ENCODE results near the gene C1orf74.

C1orf74 gene

GRCh38 chr1:209819058-209819457, 34.7 kb upstream of the C1orf74 start:
- Histone ChIP-seq H3K9me2 (replicated peaks; ENCODE audit: low read depth, low read length) (no peaks in the 10 kb centered on the region), H3K9ac (ENCODE audit: low read depth, low read length, poor library complexity, severe bottlenecking) (no peak overlapping the region), H3K27me3 (ENCODE audit: insufficient read depth, low read length, poor library complexity, severe bottlenecking) (no peaks in the 10 kb centered on the region), H3K4me2 (ENCODE audit: low read depth, low read length, poor library complexity, severe bottlenecking) (no peak overlapping the region), H4K20me1 (ENCODE audit: insufficient read depth, low read length, poor library complexity, severe bottlenecking) (no peaks in the 10 kb centered on the region), H3K9me3 (ENCODE audit: insufficient read depth, low read depth, low read length) (no peaks in the 10 kb centered on the region), H3K36me3 (ENCODE audit: insufficient read depth, low read length) (no peaks in the 10 kb centered on the region), H2AFZ (ENCODE audit: low read length) (no peak overlapping the region), H3F3A (ENCODE audit: low read depth) (no peaks in the 10 kb centered on the region), H3K4me1 (ENCODE audit: insufficient read depth, low read length, poor library complexity, severe bottlenecking) (no peaks in the 10 kb centered on the region), H3K4me3 (ENCODE audit: low read length, poor library complexity, severe bottlenecking) (no peak overlapping the region), H3K79me2 (ENCODE audit: insufficient read depth, low read length) (no peaks in the 10 kb centered on the region)
- TF ChIP-seq CTCF (conservative IDR thresholded peaks at IDR 0.05; ENCODE audit: low read length) (no peak), EZH2phosphoT487 (IDR thresholded peaks at IDR 0.05; ENCODE audit: borderline replicate concordance) (no peak)

- H3K9ac ChIP-seq (ENCODE audit: low read depth, low read length, poor library complexity, severe bottlenecking) = no peak overlapping the region
- H3K9me2 ChIP-seq (replicated peaks; ENCODE audit: low read depth, low read length) = no peaks in the 10 kb centered on the region
- H2AFZ ChIP-seq (ENCODE audit: low read length) = no peak overlapping the region
- no peaks in the 10 kb centered on the region for H4K20me1 ChIP-seq (ENCODE audit: insufficient read depth, low read length, poor library complexity, severe bottlenecking)
- no peaks in the 10 kb centered on the region for H3K36me3 ChIP-seq (ENCODE audit: insufficient read depth, low read length)
- no peaks in the 10 kb centered on the region for H3K79me2 ChIP-seq (ENCODE audit: insufficient read depth, low read length)
- no peaks in the 10 kb centered on the region for H3K9me3 ChIP-seq (ENCODE audit: insufficient read depth, low read depth, low read length)
- H3F3A ChIP-seq (ENCODE audit: low read depth) = no peaks in the 10 kb centered on the region
- H3K27me3 ChIP-seq (ENCODE audit: insufficient read depth, low read length, poor library complexity, severe bottlenecking) = no peaks in the 10 kb centered on the region
- no peak overlapping the region for H3K4me3 ChIP-seq (ENCODE audit: low read length, poor library complexity, severe bottlenecking)
- no peaks in the 10 kb centered on the region for H3K4me1 ChIP-seq (ENCODE audit: insufficient read depth, low read length, poor library complexity, severe bottlenecking)
- TF ChIP-seq EZH2phosphoT487 (IDR thresholded peaks at IDR 0.05; ENCODE audit: borderline replicate concordance) (no peak), CTCF (conservative IDR thresholded peaks at IDR 0.05; ENCODE audit: low read length) (no peak)
- H3K4me2 ChIP-seq (ENCODE audit: low read depth, low read length, poor library complexity, severe bottlenecking) = no peak overlapping the region
Measured at GRCh38 chr1:209817691-209818090, 33.3 kb upstream of the C1orf74 start.

- H3K9ac ChIP-seq (ENCODE audit: low read depth, low read length, poor library complexity, severe bottlenecking) = no peak overlapping the region
- H3K79me2 ChIP-seq (ENCODE audit: insufficient read depth, low read length) = no peaks in the 10 kb centered on the region
- no peaks in the 10 kb centered on the region for H3K9me2 ChIP-seq (replicated peaks; ENCODE audit: low read depth, low read length)
- H3K4me3 ChIP-seq (ENCODE audit: low read length, poor library complexity, severe bottlenecking) = no peak overlapping the region
- no peak overlapping the region for H2AFZ ChIP-seq (ENCODE audit: low read length)
- H3K4me2 ChIP-seq (ENCODE audit: low read depth, low read length, poor library complexity, severe bottlenecking) = no peak overlapping the region
- no peaks in the 10 kb centered on the region for H3F3A ChIP-seq (ENCODE audit: low read depth)
- TF ChIP-seq CTCF (conservative IDR thresholded peaks at IDR 0.05; ENCODE audit: low read length) = no peak
- TF ChIP-seq EZH2phosphoT487 (IDR thresholded peaks at IDR 0.05; ENCODE audit: borderline replicate concordance) = no peak
- H3K36me3 ChIP-seq (ENCODE audit: insufficient read depth, low read length) = no peaks in the 10 kb centered on the region
- H3K9me3 ChIP-seq (ENCODE audit: insufficient read depth, low read depth, low read length) = no peaks in the 10 kb centered on the region
- no peaks in the 10 kb centered on the region for H4K20me1 ChIP-seq (ENCODE audit: insufficient read depth, low read length, poor library complexity, severe bottlenecking)
- H3K4me1 ChIP-seq (ENCODE audit: insufficient read depth, low read length, poor library complexity, severe bottlenecking) = no peaks in the 10 kb centered on the region
- H3K27me3 ChIP-seq (ENCODE audit: insufficient read depth, low read length, poor library complexity, severe bottlenecking) = no peaks in the 10 kb centered on the region
Measured at GRCh38 chr1:209816923-209817322, 32.6 kb upstream of the C1orf74 start.

All from Loucy (cell line).